ENCODE data around the gene CCDC88C.

DNA sequence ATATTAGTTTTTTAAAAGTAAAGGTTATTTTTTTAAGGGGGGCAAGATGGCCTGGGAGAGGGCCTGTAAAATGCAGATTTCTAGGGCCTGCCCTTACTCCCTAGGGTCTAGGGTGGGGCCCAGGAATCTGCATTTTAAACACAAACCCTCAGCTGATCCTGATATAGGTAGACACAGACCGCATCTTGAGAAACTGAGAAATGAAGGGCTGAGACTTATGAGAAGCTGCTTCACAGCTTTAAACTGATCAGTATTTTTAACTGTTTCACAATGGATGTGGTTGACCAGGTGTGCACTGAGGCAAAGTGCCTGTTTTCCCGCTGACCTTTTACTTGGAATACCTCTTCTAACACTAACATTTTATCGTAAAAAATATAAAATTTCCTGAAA is 84.0 kb downstream of the CCDC88C start:
- TF ChIP-seq, protein P1, sequence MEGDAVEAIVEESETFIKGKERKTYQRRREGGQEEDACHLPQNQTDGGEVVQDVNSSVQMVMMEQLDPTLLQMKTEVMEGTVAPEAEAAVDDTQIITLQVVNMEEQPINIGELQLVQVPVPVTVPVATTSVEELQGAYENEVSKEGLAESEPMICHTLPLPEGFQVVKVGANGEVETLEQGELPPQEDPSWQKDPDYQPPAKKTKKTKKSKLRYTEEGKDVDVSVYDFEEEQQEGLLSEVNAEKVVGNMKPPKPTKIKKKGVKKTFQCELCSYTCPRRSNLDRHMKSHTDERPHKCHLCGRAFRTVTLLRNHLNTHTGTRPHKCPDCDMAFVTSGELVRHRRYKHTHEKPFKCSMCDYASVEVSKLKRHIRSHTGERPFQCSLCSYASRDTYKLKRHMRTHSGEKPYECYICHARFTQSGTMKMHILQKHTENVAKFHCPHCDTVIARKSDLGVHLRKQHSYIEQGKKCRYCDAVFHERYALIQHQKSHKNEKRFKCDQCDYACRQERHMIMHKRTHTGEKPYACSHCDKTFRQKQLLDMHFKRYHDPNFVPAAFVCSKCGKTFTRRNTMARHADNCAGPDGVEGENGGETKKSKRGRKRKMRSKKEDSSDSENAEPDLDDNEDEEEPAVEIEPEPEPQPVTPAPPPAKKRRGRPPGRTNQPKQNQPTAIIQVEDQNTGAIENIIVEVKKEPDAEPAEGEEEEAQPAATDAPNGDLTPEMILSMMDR (IDR thresholded peaks at IDR 0.05) = no peak
- TF ChIP-seq USF1 (CRISPR knock-in tag; IDR thresholded peaks at IDR 0.05) (no peak), RELA (CRISPR knock-in tag; IDR thresholded peaks at IDR 0.05; ENCODE audit: borderline replicate concordance) (no peak), MYBL2 (CRISPR knock-in tag; IDR thresholded peaks at IDR 0.05) (no peak), ZNF532 (CRISPR knock-in tag; IDR thresholded peaks at IDR 0.05; ENCODE audit: borderline replicate concordance) (no peak)
- TF ChIP-seq, protein P2, sequence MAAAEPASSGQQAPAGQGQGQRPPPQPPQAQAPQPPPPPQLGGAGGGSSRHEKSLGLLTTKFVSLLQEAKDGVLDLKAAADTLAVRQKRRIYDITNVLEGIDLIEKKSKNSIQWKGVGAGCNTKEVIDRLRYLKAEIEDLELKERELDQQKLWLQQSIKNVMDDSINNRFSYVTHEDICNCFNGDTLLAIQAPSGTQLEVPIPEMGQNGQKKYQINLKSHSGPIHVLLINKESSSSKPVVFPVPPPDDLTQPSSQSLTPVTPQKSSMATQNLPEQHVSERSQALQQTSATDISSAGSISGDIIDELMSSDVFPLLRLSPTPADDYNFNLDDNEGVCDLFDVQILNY (CRISPR knock-in tag; IDR thresholded peaks at IDR 0.05) = no peak
